MM.1S (cell line): ENCODE results near the gene OBSCN.

ENCODE experiments used
- DNase-seq: peaks from one replicate; pipeline ENCODE4 v3.0.0-alpha.2; 2015
- H2AFZ ChIP-seq: fragments of 300-600 bp; sonication (generic); 2 replicates; pipeline ENCODE4 v1.6.0; 2016; ENCODE audit warnings: antibody characterized with exemption, low read length
- H3F3A ChIP-seq: fragments of 300-600 bp; sonication (generic); 2 replicates; pipeline ENCODE4 v1.6.1; 2016; ENCODE audit warnings: mild to moderate bottlenecking, antibody characterized with exemption, low read length, moderate library complexity, mixed read lengths; ENCODE audit not compliant: insufficient read depth
- H3K27ac ChIP-seq: fragments of 300-600 bp; sonication (generic); 2 replicates; pipeline ENCODE4 v1.5.1; 2016; ENCODE audit warnings: mild to moderate bottlenecking, low read length
- H3K27me3 ChIP-seq: fragments of 300-600 bp; sonication (generic); replicated peaks from 2 replicates; pipeline ENCODE4 v1.6.0; 2016; ENCODE audit warnings: low read length; ENCODE audit not compliant: insufficient read depth
- H3K36me3 ChIP-seq: fragments of 300-600 bp; sonication (generic); replicated peaks from 2 replicates; pipeline ENCODE4 v1.6.1; 2016; ENCODE audit warnings: mild to moderate bottlenecking, low read length, mixed read lengths; ENCODE audit not compliant: insufficient read depth
- H3K4me1 ChIP-seq: fragments of 300-600 bp; sonication (generic); 2 replicates; pipeline ENCODE4 v1.6.1; 2016; ENCODE audit warnings: low read length, mixed read lengths
- H3K4me2 ChIP-seq: fragments of 300-600 bp; sonication (generic); 2 replicates; pipeline ENCODE4 v1.6.0; 2016; ENCODE audit warnings: low read depth, low read length
- H3K4me3 ChIP-seq: fragments of 300-600 bp; sonication (generic); 2 replicates; pipeline ENCODE4 v1.5.1; 2016; ENCODE audit warnings: low read length, mixed read lengths
- H3K79me2 ChIP-seq: fragments of 300-600 bp; sonication (generic); 2 replicates; pipeline ENCODE4 v1.6.1; 2016; ENCODE audit warnings: mixed run types, low read length, mixed read lengths
- H3K9ac ChIP-seq: fragments of 300-600 bp; sonication (generic); 2 replicates; pipeline ENCODE4 v1.6.1; 2016; ENCODE audit warnings: low read length, mixed read lengths
- H3K9me2 ChIP-seq: fragments of 300-600 bp; sonication (generic); replicated peaks from 2 replicates; pipeline ENCODE4 v1.6.1; 2016; ENCODE audit warnings: mild to moderate bottlenecking, low read length, mixed read lengths; ENCODE audit not compliant: insufficient read depth
- H3K9me3 ChIP-seq: fragments of 300-600 bp; sonication (generic); replicated peaks from 2 replicates; pipeline ENCODE4 v1.6.1; 2016; ENCODE audit warnings: mild to moderate bottlenecking, low read length, mixed read lengths; ENCODE audit not compliant: insufficient read depth
- H4K20me1 ChIP-seq: fragments of 300-600 bp; sonication (generic); 2 replicates; pipeline ENCODE4 v1.6.1; 2016; ENCODE audit warnings: mild to moderate bottlenecking, low read length, moderate library complexity, mixed read lengths; ENCODE audit not compliant: insufficient read depth
- EZH2 ChIP-seq: fragments of 300-600 bp; sonication (generic); optimal IDR thresholded peaks from 2 replicates; pipeline ENCODE3; 2017; ENCODE audit warnings: low read depth, mild to moderate bottlenecking, antibody characterized with exemption, low read length, mixed read lengths
- EZH2phosphoT487 ChIP-seq: fragments of 300-600 bp; sonication (generic); IDR thresholded peaks from 2 replicates; pipeline ENCODE4 v1.6.1; 2018; ENCODE audit warnings: antibody characterized with exemption, low read length
- TF ChIP-seq, protein P1 (sequence below): fragments of 300-600 bp; sonication (generic); IDR thresholded peaks from 2 replicates; pipeline ENCODE4 v1.5.1; 2016; ENCODE audit warnings: antibody characterized with exemption, low read length, mixed read lengths

OBSCN gene

DNA sequence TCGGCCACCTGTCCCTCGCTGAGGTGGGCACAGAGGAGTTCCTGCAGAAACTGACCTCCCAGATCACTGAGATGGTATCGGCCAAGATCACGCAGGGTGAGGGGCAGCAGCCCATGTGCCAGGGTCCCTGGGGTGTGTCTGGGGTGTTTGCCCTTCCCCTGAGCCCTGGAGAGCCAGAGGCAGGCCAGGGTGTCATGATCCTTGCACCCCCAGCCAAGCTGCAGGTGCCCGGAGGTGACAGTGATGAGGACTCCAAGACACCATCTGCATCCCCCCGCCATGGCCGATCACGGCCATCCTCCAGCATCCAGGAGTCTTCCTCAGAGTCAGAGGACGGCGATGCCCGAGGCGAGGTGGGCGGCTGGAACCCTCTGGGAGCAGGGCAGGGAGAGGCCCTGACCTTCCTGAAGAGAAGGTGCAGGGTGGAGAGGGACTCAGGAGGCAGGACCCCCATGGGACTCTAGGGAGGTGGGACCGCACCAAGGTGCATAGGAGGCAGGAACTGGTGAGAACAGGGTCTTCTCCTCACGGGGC lies 129.3 kb downstream of the OBSCN start:
- Histone ChIP-seq H4K20me1 (no peaks in the 10 kb centered on the region), H3K27ac (no peak overlapping the region), H3K9me3 (no peaks in the 10 kb centered on the region), H3K4me1 (no peaks in the 10 kb centered on the region), H3F3A (no peaks in the 10 kb centered on the region), H3K79me2 (no peaks in the 10 kb centered on the region), H2AFZ (no peak overlapping the region), H3K9ac (no peak overlapping the region), H3K9me2 (no peaks in the 10 kb centered on the region), H3K27me3 (no peaks in the 10 kb centered on the region), H3K4me3 (no peak overlapping the region), H3K4me2 (no peak overlapping the region), H3K36me3 (no peaks in the 10 kb centered on the region)
- DNase-seq: no peak
- TF ChIP-seq EZH2phosphoT487 (no peak), EZH2 (no peak)
- TF ChIP-seq, protein P1, sequence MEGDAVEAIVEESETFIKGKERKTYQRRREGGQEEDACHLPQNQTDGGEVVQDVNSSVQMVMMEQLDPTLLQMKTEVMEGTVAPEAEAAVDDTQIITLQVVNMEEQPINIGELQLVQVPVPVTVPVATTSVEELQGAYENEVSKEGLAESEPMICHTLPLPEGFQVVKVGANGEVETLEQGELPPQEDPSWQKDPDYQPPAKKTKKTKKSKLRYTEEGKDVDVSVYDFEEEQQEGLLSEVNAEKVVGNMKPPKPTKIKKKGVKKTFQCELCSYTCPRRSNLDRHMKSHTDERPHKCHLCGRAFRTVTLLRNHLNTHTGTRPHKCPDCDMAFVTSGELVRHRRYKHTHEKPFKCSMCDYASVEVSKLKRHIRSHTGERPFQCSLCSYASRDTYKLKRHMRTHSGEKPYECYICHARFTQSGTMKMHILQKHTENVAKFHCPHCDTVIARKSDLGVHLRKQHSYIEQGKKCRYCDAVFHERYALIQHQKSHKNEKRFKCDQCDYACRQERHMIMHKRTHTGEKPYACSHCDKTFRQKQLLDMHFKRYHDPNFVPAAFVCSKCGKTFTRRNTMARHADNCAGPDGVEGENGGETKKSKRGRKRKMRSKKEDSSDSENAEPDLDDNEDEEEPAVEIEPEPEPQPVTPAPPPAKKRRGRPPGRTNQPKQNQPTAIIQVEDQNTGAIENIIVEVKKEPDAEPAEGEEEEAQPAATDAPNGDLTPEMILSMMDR: no peak

- H3K9ac ChIP-seq: no peak overlapping the region
- TF ChIP-seq EZH2phosphoT487: no peak
- no peak for TF ChIP-seq EZH2
- TF ChIP-seq, protein P1: no peak
These were observed 130.1 kb downstream of the OBSCN start for GRCh38 chr1:228337711-228338520.

GRCh38 chr1:228338521-228339051 lies 130.7 kb downstream of the OBSCN start:
- H2AFZ ChIP-seq: no peak overlapping the region
- H4K20me1 ChIP-seq: no peaks in the 10 kb centered on the region
- DNase-seq: no peak
- H3K9me2 ChIP-seq: no peaks in the 10 kb centered on the region
- no peak overlapping the region for H3K27ac ChIP-seq
- H3K9ac ChIP-seq: no peak overlapping the region
- no peak overlapping the region for H3K4me3 ChIP-seq
- no peaks in the 10 kb centered on the region for H3K27me3 ChIP-seq
- no peak for TF ChIP-seq EZH2
- TF ChIP-seq, protein P1: no peak
- no peaks in the 10 kb centered on the region for H3K79me2 ChIP-seq
- no peaks in the 10 kb centered on the region for H3K9me3 ChIP-seq
- H3K4me1 ChIP-seq: no peaks in the 10 kb centered on the region
- H3F3A ChIP-seq: no peaks in the 10 kb centered on the region
- H3K4me2 ChIP-seq: no peak overlapping the region
- H3K36me3 ChIP-seq: no peaks in the 10 kb centered on the region

More at GRCh38 chr1:228337711-228338520, 130.1 kb downstream of the OBSCN start:
- no peaks in the 10 kb centered on the region for H3K4me1 ChIP-seq
- no peaks in the 10 kb centered on the region for H3K36me3 ChIP-seq
- H3K27ac ChIP-seq: no peak overlapping the region
- H3K4me3 ChIP-seq: no peak overlapping the region
- H3K79me2 ChIP-seq: no peaks in the 10 kb centered on the region
- H3K4me2 ChIP-seq: no peak overlapping the region
- no peak overlapping the region for H2AFZ ChIP-seq
- DNase-seq: no peak
- H3F3A ChIP-seq: no peaks in the 10 kb centered on the region
- no peaks in the 10 kb centered on the region for H4K20me1 ChIP-seq
- no peaks in the 10 kb centered on the region for H3K27me3 ChIP-seq
- H3K9me3 ChIP-seq: no peaks in the 10 kb centered on the region
- H3K9me2 ChIP-seq: no peaks in the 10 kb centered on the region
